Stimulated activated CD4-positive, alpha-beta T cell treated with anti-CD3 and anti-CD28 coated beads, Interleukin-15, amount 100 ng/mL, for 1 hour (primary cell): Measurements from ENCODE around the gene SREK1IP1.

Experiments
- DNase-seq, 2 donors: peaks; one replicate each; pipeline ENCODE4 v3.0.0-alpha.2; 2020; ENCODE audit warnings: low read depth in 1 of 2, low spot score in 1 of 2

The SREK1IP1 gene

GRCh38 chr5:64768358-64769312, at the start of gene SREK1IP1, which contains the start of gene CWC27:
Gene SREK1IP1 (minus strand): TSS chr5:64768691. CDS start chr5:64768517, 174 bp downstream.
Gene CWC27 (plus strand): TSS chr5:64768930. CDS start chr5:64769147, 217 bp downstream.
- peak; percentile 55 to 59 for DNase-seq

GRCh38 chr5:64818245-64818644, 49.8 kb upstream of the SREK1IP1 start:
- no peak for DNase-seq

- no peak for DNase-seq
These were observed 45.6 kb upstream of the SREK1IP1 start for GRCh38 chr5:64814073-64814472.

- no peak for DNase-seq
These were observed 42.7 kb upstream of the SREK1IP1 start for GRCh38 chr5:64811050-64811640.

- DNase-seq = no peak
These were observed 39.0 kb upstream of the SREK1IP1 start for GRCh38 chr5:64807520-64807919.

- DNase-seq = no peak
These were observed 38.0 kb upstream of the SREK1IP1 start for GRCh38 chr5:64806537-64806936.

- DNase-seq = no peak
These were observed 32.4 kb upstream of the SREK1IP1 start for GRCh38 chr5:64800926-64801325.

GRCh38 chr5:64796301-64796700, 27.8 kb upstream of the SREK1IP1 start:
- no peak for DNase-seq

- DNase-seq = no peak
These were observed 25.7 kb upstream of the SREK1IP1 start for GRCh38 chr5:64794053-64794770.

GRCh38 chr5:64792469-64792868, 24.0 kb upstream of the SREK1IP1 start:
- no peak for DNase-seq

GRCh38 chr5:64790210-64790609, 21.7 kb upstream of the SREK1IP1 start:
- no peak for DNase-seq

- no peak for DNase-seq
These were observed 21.0 kb upstream of the SREK1IP1 start for GRCh38 chr5:64789457-64789856.

GRCh38 chr5:64788156-64788555, 19.7 kb upstream of the SREK1IP1 start:
- DNase-seq = no peak

GRCh38 chr5:64786372-64786771, 17.9 kb upstream of the SREK1IP1 start:
- DNase-seq = no peak

- DNase-seq = peak; percentile 10 to 16
These were observed 16.0 kb upstream of the SREK1IP1 start for GRCh38 chr5:64784451-64785025.

GRCh38 chr5:64775291-64775690, 6.8 kb upstream of the SREK1IP1 start:
- no peak for DNase-seq

- no peak for DNase-seq
These were observed 5.0 kb upstream of the SREK1IP1 start for GRCh38 chr5:64773533-64773932.

GRCh38 chr5:64771736-64772135, 3.2 kb upstream of the SREK1IP1 start:
- DNase-seq = no peak

GRCh38 chr5:64769855-64770254, 1.4 kb upstream of the SREK1IP1 start:
- no peak for DNase-seq

GRCh38 chr5:64767959-64768357, 533 bp downstream of the SREK1IP1 start:
- DNase-seq = no peak

GRCh38 chr5:64766941-64767340, 1.6 kb downstream of the SREK1IP1 start:
- no peak for DNase-seq
